Keratinocyte (primary cell): ENCODE data around the gene LRP1B. TPM values are rescaled to one million over a fixed set of nuclear protein-coding genes. Genes with fewer than 3 reads are reported as not detected.

ENCODE experiments used
- DNase-seq: peaks from one replicate; pipeline ENCODE4 v3.0.0-alpha.2; 2011; ENCODE audit warnings: low read depth, missing footprints, low spot score
- FAIRE-seq: peaks from 2 replicates; lab custom pipeline; 2011; peaks lifted over from hg19 to GRCh38; lab: Jason Lieb, UNC
- H2AFZ ChIP-seq: 2 replicates; pipeline ENCODE4 v1.6.0; 2012; ENCODE audit warnings: low read length, control low read depth, inconsistent platforms; ENCODE audit not compliant: control insufficient read depth
- H3K27ac ChIP-seq: 2 replicates; pipeline ENCODE4 v1.5.1; 2011; ENCODE audit warnings: low read length; ENCODE audit not compliant: control insufficient read depth, insufficient read depth
- H3K27me3 ChIP-seq: 3 replicates; pipeline ENCODE4 v1.6.0; 2011; ENCODE audit warnings: low read length; ENCODE audit not compliant: control insufficient read depth, insufficient read depth; ENCODE audit errors: extremely low read depth
- H3K36me3 ChIP-seq, 2 experiments: 2 replicates in 1 of 2; 3 replicates in 1 of 2; pipeline ENCODE4 v1.5.1; 2011; ENCODE audit warnings: low read length in 2 of 2, mild to moderate bottlenecking in 1 of 2; ENCODE audit not compliant: control insufficient read depth in 2 of 2, insufficient read depth in 2 of 2; ENCODE audit errors: extremely low read depth in 1 of 2
- H3K4me1 ChIP-seq: 3 replicates; pipeline ENCODE4 v1.5.1; 2011; ENCODE audit warnings: low read length; ENCODE audit not compliant: control insufficient read depth, insufficient read depth; ENCODE audit errors: extremely low read depth
- H3K4me2 ChIP-seq: 3 replicates; pipeline ENCODE4 v1.6.0; 2011; ENCODE audit warnings: low read depth, low read length; ENCODE audit not compliant: control insufficient read depth, insufficient read depth; ENCODE audit errors: extremely low read depth
- H3K4me3 ChIP-seq, 3 experiments: fragments of 200-600 bp in 1 of 3; sonication (generic) in 1 of 3; 2 replicates in 2 of 3; 3 replicates in 1 of 3; pipeline ENCODE4 v1.5.1; 2011 to 2016; ENCODE audit warnings: low read length in 3 of 3, mild to moderate bottlenecking in 3 of 3, control low read depth in 2 of 3, inconsistent platforms in 1 of 3, low read depth in 1 of 3, mixed read lengths in 1 of 3, mixed run types in 1 of 3, moderate library complexity in 1 of 3; ENCODE audit not compliant: control insufficient read depth in 2 of 3, insufficient read depth in 2 of 3; ENCODE audit errors: extremely low read depth in 1 of 3
- H3K79me2 ChIP-seq: 2 replicates; pipeline ENCODE4 v1.6.0; 2012; ENCODE audit warnings: low read length; ENCODE audit not compliant: control insufficient read depth, insufficient read depth
- H3K9ac ChIP-seq: 3 replicates; pipeline ENCODE4 v1.6.0; 2011; ENCODE audit warnings: low read length; ENCODE audit not compliant: control insufficient read depth, insufficient read depth; ENCODE audit errors: extremely low read depth
- H3K9me1 ChIP-seq: 3 replicates; pipeline ENCODE4 v1.6.0; 2011; ENCODE audit warnings: low read length; ENCODE audit not compliant: control insufficient read depth, insufficient read depth; ENCODE audit errors: extremely low read depth
- H3K9me3 ChIP-seq: 2 replicates; pipeline ENCODE4 v1.5.1; 2012; ENCODE audit warnings: low read depth, low read length; ENCODE audit not compliant: control insufficient read depth
- H4K20me1 ChIP-seq: 3 replicates; pipeline ENCODE4 v1.6.0; 2011; ENCODE audit warnings: low read length; ENCODE audit not compliant: control insufficient read depth, insufficient read depth; ENCODE audit errors: extremely low read depth
- EZH2 ChIP-seq: IDR thresholded peaks from one replicate; pipeline ENCODE4 v1.6.1; 2012; ENCODE audit warnings: inconsistent platforms, mild to moderate bottlenecking, low read length, moderate library complexity
- dilution Hi-C: fragments of 300-500 bp; cut with MboI; formaldehyde crosslinking; loops from one replicate; pipeline ENCODE4 v1.7.0; 2020; ENCODE audit warnings: low sequenced_read_pairs; ENCODE audit not compliant: extremely low pct_ligation_motif_present
- polyA plus RNA-seq, 5 experiments: library from polyadenylated mRNA; depleted of rRNA in 3 of 5; stranded (reverse) in 3 of 5; stranded (forward) in 1 of 5; unstranded in 1 of 5; fragments of >200 nt; gene quantifications; 1 replicate in 1 of 5; 2 replicates in 3 of 5; 3 replicates in 1 of 5; pipeline versions ENCODE4 v1.2.1 to v1.2.3, GENCODE V29; 2011 to 2012; ENCODE audit warnings: missing spikeins in 2 of 5, low read depth in 1 of 5, low replicate concordance in 1 of 5
- TF ChIP-seq, protein P1 (sequence below), 3 experiments: IDR thresholded peaks in 1 of 3; conservative IDR thresholded peaks in 1 of 3; optimal IDR thresholded peaks in 1 of 3; 2 replicates in 2 of 3; 3 replicates in 1 of 3; pipeline versions ENCODE3 to v1.5.1; 2011; ENCODE audit warnings: low read length in 3 of 3, mild to moderate bottlenecking in 3 of 3, moderate library complexity in 2 of 3, control low read depth in 1 of 3, inconsistent platforms in 1 of 3; ENCODE audit not compliant: insufficient read depth in 2 of 3; ENCODE audit errors: extremely low read depth in 1 of 3

Gene LRP1B
- polyA plus RNA-seq, 1 donor (not counting 4 experiments of a cell fraction or from before 2014, with no cell fraction given), result not detected

DNA sequence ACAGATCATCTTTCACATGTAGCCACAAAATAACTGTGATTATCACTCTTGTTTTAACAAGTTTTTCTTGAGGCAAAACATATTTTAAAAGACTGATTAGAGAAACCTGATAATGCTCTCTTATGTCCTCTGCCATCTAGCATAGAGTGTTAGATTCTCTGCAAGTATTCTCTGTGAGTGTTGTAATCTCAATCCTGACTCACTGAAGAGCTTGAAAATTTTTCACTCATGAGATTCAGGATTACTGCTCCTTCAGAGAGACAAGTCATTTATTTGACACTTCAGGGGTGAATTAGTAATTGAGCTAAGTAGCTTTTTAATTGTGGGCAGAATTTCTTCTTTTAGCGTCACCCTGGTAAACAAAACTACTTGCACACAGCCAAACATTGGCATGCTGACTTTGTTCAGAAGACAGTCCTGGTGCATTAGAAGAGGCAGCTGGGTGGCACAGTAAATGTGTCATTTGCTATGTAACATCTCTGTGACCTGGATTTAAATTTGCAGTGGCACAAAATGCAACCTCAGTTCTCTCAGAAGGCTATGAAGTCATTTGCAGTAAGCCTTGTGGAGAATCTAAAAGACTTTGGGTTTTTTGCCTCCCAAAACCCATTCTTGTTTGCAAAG lies 172.9 kb downstream of the LRP1B start:
- Histone ChIP-seq H3K36me3 (no peaks in the 10 kb centered on the region), H3K9me1 (no peaks in the 10 kb centered on the region), H3K27ac (no peak overlapping the region), H3K9me3 (no peaks in the 10 kb centered on the region), H2AFZ (no peak overlapping the region), H3K27me3 (no peaks in the 10 kb centered on the region), H3K4me3 (no peak overlapping the region), H3K9ac (no peak overlapping the region), H4K20me1 (no peaks in the 10 kb centered on the region), H3K79me2 (no peaks in the 10 kb centered on the region), H3K4me1 (no peaks in the 10 kb centered on the region), H3K4me2 (no peak overlapping the region)
- TF ChIP-seq EZH2, result no peak
- TF ChIP-seq, protein P1, sequence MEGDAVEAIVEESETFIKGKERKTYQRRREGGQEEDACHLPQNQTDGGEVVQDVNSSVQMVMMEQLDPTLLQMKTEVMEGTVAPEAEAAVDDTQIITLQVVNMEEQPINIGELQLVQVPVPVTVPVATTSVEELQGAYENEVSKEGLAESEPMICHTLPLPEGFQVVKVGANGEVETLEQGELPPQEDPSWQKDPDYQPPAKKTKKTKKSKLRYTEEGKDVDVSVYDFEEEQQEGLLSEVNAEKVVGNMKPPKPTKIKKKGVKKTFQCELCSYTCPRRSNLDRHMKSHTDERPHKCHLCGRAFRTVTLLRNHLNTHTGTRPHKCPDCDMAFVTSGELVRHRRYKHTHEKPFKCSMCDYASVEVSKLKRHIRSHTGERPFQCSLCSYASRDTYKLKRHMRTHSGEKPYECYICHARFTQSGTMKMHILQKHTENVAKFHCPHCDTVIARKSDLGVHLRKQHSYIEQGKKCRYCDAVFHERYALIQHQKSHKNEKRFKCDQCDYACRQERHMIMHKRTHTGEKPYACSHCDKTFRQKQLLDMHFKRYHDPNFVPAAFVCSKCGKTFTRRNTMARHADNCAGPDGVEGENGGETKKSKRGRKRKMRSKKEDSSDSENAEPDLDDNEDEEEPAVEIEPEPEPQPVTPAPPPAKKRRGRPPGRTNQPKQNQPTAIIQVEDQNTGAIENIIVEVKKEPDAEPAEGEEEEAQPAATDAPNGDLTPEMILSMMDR (optimal IDR thresholded peaks at IDR 0.05 in 1 of 3, IDR thresholded peaks at IDR 0.05 in 1 of 3, conservative IDR thresholded peaks at IDR 0.05 in 1 of 3; ENCODE audit: extremely low read depth in 1 of 3, insufficient read depth in 2 of 3, low read length in 3 of 3), result no peak
- dilution Hi-C loops, result no loop called here
- FAIRE-seq, result no peak
- no peak for DNase-seq

DNA sequence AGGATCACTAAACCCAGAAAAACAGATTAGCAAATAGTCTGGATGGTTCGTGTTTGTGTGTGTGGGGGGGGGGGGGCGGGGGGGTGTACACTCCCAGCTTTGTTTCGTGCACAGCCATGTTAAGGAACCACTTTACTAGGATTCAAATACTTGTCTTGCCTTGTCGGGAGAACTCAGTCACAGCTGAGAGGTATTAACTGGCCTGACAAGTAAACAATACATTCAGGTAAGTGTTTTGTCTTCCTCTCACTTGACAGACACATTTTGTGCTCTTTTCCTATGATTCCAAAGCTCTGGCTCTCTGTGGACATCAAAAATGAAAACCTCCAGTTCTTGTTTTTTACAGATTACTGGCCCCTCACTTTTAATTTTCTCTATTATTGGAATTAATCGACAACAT lies 173.5 kb downstream of the LRP1B start:
- Histone ChIP-seq H3K4me2 (no peak overlapping the region), H4K20me1 (no peaks in the 10 kb centered on the region), H3K9me1 (no peaks in the 10 kb centered on the region), H2AFZ (no peak overlapping the region), H3K9ac (no peak overlapping the region), H3K4me1 (no peaks in the 10 kb centered on the region), H3K4me3 (no peak overlapping the region), H3K36me3 (no peaks in the 10 kb centered on the region), H3K27me3 (no peaks in the 10 kb centered on the region), H3K79me2 (no peaks in the 10 kb centered on the region), H3K27ac (no peak overlapping the region), H3K9me3 (no peaks in the 10 kb centered on the region)
- TF ChIP-seq, protein P1 (optimal IDR thresholded peaks at IDR 0.05 in 1 of 3, IDR thresholded peaks at IDR 0.05 in 1 of 3, conservative IDR thresholded peaks at IDR 0.05 in 1 of 3; ENCODE audit: extremely low read depth in 1 of 3, insufficient read depth in 2 of 3, low read length in 3 of 3), result no peak
- no peak for TF ChIP-seq EZH2
- dilution Hi-C loops, result no loop called here
- no peak for FAIRE-seq
- DNase-seq, result no peak
